Measurements from ENCODE around the gene HBA1.
"Not testable (repeated sequence)": the region's sequence is repeated elsewhere in the genome, so short reads cannot be mapped to it uniquely, and the experiment has no call there.

Gene HBA1

GRCh38 chr16:155031-155398, 21.5 kb upstream of the HBA1 start:
- no peaks in the 10 kb centered on the region for H3K4me1 ChIP-seq (ENCODE audit: insufficient read depth, low read length, poor library complexity, severe bottlenecking)
- H3K4me3 ChIP-seq (ENCODE audit: low read length, poor library complexity, severe bottlenecking), result no peak overlapping the region
- no peaks in the 10 kb centered on the region for H3K36me3 ChIP-seq (ENCODE audit: insufficient read depth, low read length)
- no peaks in the 10 kb centered on the region for H3K79me2 ChIP-seq (ENCODE audit: insufficient read depth, low read length)
- no peak for TF ChIP-seq EZH2phosphoT487 (IDR thresholded peaks at IDR 0.05; ENCODE audit: borderline replicate concordance)
- TF ChIP-seq CTCF (conservative IDR thresholded peaks at IDR 0.05; ENCODE audit: low read length), result no peak
- H3K9me2 ChIP-seq (replicated peaks; ENCODE audit: low read depth, low read length), result no peaks in the 10 kb centered on the region
- H3K27me3 ChIP-seq (ENCODE audit: insufficient read depth, low read length, poor library complexity, severe bottlenecking), result no peaks in the 10 kb centered on the region
- no peak overlapping the region for H2AFZ ChIP-seq (ENCODE audit: low read length)
- H3K9me3 ChIP-seq (ENCODE audit: insufficient read depth, low read depth, low read length), result no peaks in the 10 kb centered on the region
- no peaks in the 10 kb centered on the region for H3F3A ChIP-seq (ENCODE audit: low read depth)
- H3K9ac ChIP-seq (ENCODE audit: low read depth, low read length, poor library complexity, severe bottlenecking), result no peak overlapping the region
- no peaks in the 10 kb centered on the region for H4K20me1 ChIP-seq (ENCODE audit: insufficient read depth, low read length, poor library complexity, severe bottlenecking)
- no peak overlapping the region for H3K4me2 ChIP-seq (ENCODE audit: low read depth, low read length, poor library complexity, severe bottlenecking)

GRCh38 chr16:159136-159849, 17.2 kb upstream of the HBA1 start:
- Histone ChIP-seq H3F3A (ENCODE audit: low read depth) (no peaks in the 10 kb centered on the region), H4K20me1 (ENCODE audit: insufficient read depth, low read length, poor library complexity, severe bottlenecking) (no peaks in the 10 kb centered on the region), H3K36me3 (ENCODE audit: insufficient read depth, low read length) (no peaks in the 10 kb centered on the region), H3K4me1 (ENCODE audit: insufficient read depth, low read length, poor library complexity, severe bottlenecking) (no peaks in the 10 kb centered on the region), H3K9me3 (ENCODE audit: insufficient read depth, low read depth, low read length) (no peaks in the 10 kb centered on the region), H3K4me3 (ENCODE audit: low read length, poor library complexity, severe bottlenecking) (no peak overlapping the region), H3K79me2 (ENCODE audit: insufficient read depth, low read length) (no peaks in the 10 kb centered on the region), H3K4me2 (ENCODE audit: low read depth, low read length, poor library complexity, severe bottlenecking) (no peak overlapping the region), H2AFZ (ENCODE audit: low read length) (no peak overlapping the region), H3K9ac (ENCODE audit: low read depth, low read length, poor library complexity, severe bottlenecking) (no peak overlapping the region), H3K27me3 (ENCODE audit: insufficient read depth, low read length, poor library complexity, severe bottlenecking) (no peaks in the 10 kb centered on the region), H3K9me2 (replicated peaks; ENCODE audit: low read depth, low read length) (no peaks in the 10 kb centered on the region)
- TF ChIP-seq CTCF (conservative IDR thresholded peaks at IDR 0.05; ENCODE audit: low read length) (no peak), EZH2phosphoT487 (IDR thresholded peaks at IDR 0.05; ENCODE audit: borderline replicate concordance) (no peak)

GRCh38 chr16:160242-160641, 16.2 kb upstream of the HBA1 start:
- H3K4me2 ChIP-seq (ENCODE audit: low read depth, low read length, poor library complexity, severe bottlenecking); H3K9me3 ChIP-seq (ENCODE audit: insufficient read depth, low read depth, low read length); H3K4me1 ChIP-seq (ENCODE audit: insufficient read depth, low read length, poor library complexity, severe bottlenecking): not testable (repeated sequence)

GRCh38 chr16:160691-161190, 15.7 kb upstream of the HBA1 start:
- H3K79me2 ChIP-seq (ENCODE audit: insufficient read depth, low read length), result no peaks in the 10 kb centered on the region
- no peak overlapping the region for H2AFZ ChIP-seq (ENCODE audit: low read length)
- no peak overlapping the region for H3K4me3 ChIP-seq (ENCODE audit: low read length, poor library complexity, severe bottlenecking)
- no peaks in the 10 kb centered on the region for H4K20me1 ChIP-seq (ENCODE audit: insufficient read depth, low read length, poor library complexity, severe bottlenecking)
- H3K4me2 ChIP-seq (ENCODE audit: low read depth, low read length, poor library complexity, severe bottlenecking), result no peak overlapping the region
- H3K9me3 ChIP-seq (ENCODE audit: insufficient read depth, low read depth, low read length), result no peaks in the 10 kb centered on the region
- no peaks in the 10 kb centered on the region for H3K36me3 ChIP-seq (ENCODE audit: insufficient read depth, low read length)
- H3K9me2 ChIP-seq (replicated peaks; ENCODE audit: low read depth, low read length), result no peaks in the 10 kb centered on the region
- no peak overlapping the region for H3K9ac ChIP-seq (ENCODE audit: low read depth, low read length, poor library complexity, severe bottlenecking)
- no peaks in the 10 kb centered on the region for H3K27me3 ChIP-seq (ENCODE audit: insufficient read depth, low read length, poor library complexity, severe bottlenecking)
- no peak for TF ChIP-seq EZH2phosphoT487 (IDR thresholded peaks at IDR 0.05; ENCODE audit: borderline replicate concordance)
- no peak for TF ChIP-seq CTCF (conservative IDR thresholded peaks at IDR 0.05; ENCODE audit: low read length)
- no peaks in the 10 kb centered on the region for H3F3A ChIP-seq (ENCODE audit: low read depth)
- no peaks in the 10 kb centered on the region for H3K4me1 ChIP-seq (ENCODE audit: insufficient read depth, low read length, poor library complexity, severe bottlenecking)

More at GRCh38 chr16:160242-160641, 16.2 kb upstream of the HBA1 start:
- H3K4me3 ChIP-seq (ENCODE audit: low read length, poor library complexity, severe bottlenecking); H3K79me2 ChIP-seq (ENCODE audit: insufficient read depth, low read length); H3K36me3 ChIP-seq (ENCODE audit: insufficient read depth, low read length); H3K9ac ChIP-seq (ENCODE audit: low read depth, low read length, poor library complexity, severe bottlenecking); H3K9me2 ChIP-seq (replicated peaks; ENCODE audit: low read depth, low read length); H3F3A ChIP-seq (ENCODE audit: low read depth); H3K27me3 ChIP-seq (ENCODE audit: insufficient read depth, low read length, poor library complexity, severe bottlenecking); H2AFZ ChIP-seq (ENCODE audit: low read length); H4K20me1 ChIP-seq (ENCODE audit: insufficient read depth, low read length, poor library complexity, severe bottlenecking): not testable (repeated sequence)

Data from Loucy (cell line).